HL-60 (cell line): Measurements from ENCODE around the gene CLSTN2.

Experiments
- DNase-seq, 2 experiments: peaks; one replicate each; pipeline ENCODE4 v3.0.0-alpha.2; 2010 to 2020; ENCODE audit warnings: low read depth in 1 of 2, low spot score in 1 of 2
- H3K27ac ChIP-seq: fragments of 250-450 bp; sonication (Bioruptor Pico); replicated peaks from 2 replicates; pipeline ENCODE4 v1.5.1; 2020; ENCODE audit warnings: mild to moderate bottlenecking, moderate library complexity
- H3K27me3 ChIP-seq: fragments of 250-450 bp; sonication (Bioruptor Pico); 2 replicates; pipeline ENCODE4 v1.5.1; 2021; ENCODE audit warnings: mild to moderate bottlenecking, moderate library complexity; ENCODE audit not compliant: insufficient read depth, poor library complexity, severe bottlenecking
- H3K4me3 ChIP-seq: replicated peaks from 2 replicates; pipeline ENCODE4 v1.5.1; 2011; ENCODE audit warnings: mild to moderate bottlenecking, control low read depth, low read length; ENCODE audit not compliant: insufficient read depth
- GABPA ChIP-seq: IDR thresholded peaks from 2 replicates; pipeline ENCODE4 v1.6.1; 2012; ENCODE audit warnings: low read depth
- POLR2AphosphoS5 ChIP-seq: IDR thresholded peaks from 2 replicates; pipeline ENCODE4 v1.6.1; 2012; ENCODE audit warnings: low read depth
- SPI1 ChIP-seq: IDR thresholded peaks from 2 replicates; pipeline ENCODE4 v1.6.1; 2012; ENCODE audit warnings: low read depth, mild to moderate bottlenecking, borderline replicate concordance
- TF ChIP-seq, protein P1 (sequence below): IDR thresholded peaks from 2 replicates; pipeline ENCODE4 v1.6.1; 2012; ENCODE audit warnings: low read depth; ENCODE audit not compliant: insufficient replicate concordance
- TF ChIP-seq, protein P2 (sequence below): IDR thresholded peaks from one replicate; pipeline ENCODE4 v1.5.1; 2011; ENCODE audit warnings: low read length, control low read depth, inconsistent platforms; ENCODE audit not compliant: insufficient read depth

The CLSTN2 gene

DNA sequence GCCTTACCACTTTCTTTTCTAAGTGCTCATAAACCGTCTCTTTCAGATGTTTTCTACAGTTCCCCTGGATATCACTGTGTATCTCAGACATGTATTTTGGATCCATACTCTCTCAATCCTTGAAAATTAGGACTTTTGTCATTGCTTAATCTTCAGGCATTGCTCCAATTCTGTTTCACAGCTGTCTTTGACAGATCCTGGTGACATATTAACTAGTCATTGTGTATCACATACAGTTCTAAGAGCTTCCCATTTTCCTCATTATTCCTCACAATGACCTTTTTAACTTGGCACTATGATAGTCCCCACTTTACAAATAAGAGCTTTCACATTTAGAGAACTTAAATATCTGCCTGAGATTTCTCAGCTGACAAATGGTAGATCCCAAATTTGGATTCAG lies 151.7 kb downstream of the CLSTN2 start:
- no peak overlapping the region for H3K27ac ChIP-seq
- no peak for DNase-seq
- H3K4me3 ChIP-seq: no peak overlapping the region
- TF ChIP-seq SPI1: no peak
- TF ChIP-seq, protein P1, sequence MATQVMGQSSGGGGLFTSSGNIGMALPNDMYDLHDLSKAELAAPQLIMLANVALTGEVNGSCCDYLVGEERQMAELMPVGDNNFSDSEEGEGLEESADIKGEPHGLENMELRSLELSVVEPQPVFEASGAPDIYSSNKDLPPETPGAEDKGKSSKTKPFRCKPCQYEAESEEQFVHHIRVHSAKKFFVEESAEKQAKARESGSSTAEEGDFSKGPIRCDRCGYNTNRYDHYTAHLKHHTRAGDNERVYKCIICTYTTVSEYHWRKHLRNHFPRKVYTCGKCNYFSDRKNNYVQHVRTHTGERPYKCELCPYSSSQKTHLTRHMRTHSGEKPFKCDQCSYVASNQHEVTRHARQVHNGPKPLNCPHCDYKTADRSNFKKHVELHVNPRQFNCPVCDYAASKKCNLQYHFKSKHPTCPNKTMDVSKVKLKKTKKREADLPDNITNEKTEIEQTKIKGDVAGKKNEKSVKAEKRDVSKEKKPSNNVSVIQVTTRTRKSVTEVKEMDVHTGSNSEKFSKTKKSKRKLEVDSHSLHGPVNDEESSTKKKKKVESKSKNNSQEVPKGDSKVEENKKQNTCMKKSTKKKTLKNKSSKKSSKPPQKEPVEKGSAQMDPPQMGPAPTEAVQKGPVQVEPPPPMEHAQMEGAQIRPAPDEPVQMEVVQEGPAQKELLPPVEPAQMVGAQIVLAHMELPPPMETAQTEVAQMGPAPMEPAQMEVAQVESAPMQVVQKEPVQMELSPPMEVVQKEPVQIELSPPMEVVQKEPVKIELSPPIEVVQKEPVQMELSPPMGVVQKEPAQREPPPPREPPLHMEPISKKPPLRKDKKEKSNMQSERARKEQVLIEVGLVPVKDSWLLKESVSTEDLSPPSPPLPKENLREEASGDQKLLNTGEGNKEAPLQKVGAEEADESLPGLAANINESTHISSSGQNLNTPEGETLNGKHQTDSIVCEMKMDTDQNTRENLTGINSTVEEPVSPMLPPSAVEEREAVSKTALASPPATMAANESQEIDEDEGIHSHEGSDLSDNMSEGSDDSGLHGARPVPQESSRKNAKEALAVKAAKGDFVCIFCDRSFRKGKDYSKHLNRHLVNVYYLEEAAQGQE: no peak
- TF ChIP-seq GABPA: no peak
- TF ChIP-seq, protein P2, sequence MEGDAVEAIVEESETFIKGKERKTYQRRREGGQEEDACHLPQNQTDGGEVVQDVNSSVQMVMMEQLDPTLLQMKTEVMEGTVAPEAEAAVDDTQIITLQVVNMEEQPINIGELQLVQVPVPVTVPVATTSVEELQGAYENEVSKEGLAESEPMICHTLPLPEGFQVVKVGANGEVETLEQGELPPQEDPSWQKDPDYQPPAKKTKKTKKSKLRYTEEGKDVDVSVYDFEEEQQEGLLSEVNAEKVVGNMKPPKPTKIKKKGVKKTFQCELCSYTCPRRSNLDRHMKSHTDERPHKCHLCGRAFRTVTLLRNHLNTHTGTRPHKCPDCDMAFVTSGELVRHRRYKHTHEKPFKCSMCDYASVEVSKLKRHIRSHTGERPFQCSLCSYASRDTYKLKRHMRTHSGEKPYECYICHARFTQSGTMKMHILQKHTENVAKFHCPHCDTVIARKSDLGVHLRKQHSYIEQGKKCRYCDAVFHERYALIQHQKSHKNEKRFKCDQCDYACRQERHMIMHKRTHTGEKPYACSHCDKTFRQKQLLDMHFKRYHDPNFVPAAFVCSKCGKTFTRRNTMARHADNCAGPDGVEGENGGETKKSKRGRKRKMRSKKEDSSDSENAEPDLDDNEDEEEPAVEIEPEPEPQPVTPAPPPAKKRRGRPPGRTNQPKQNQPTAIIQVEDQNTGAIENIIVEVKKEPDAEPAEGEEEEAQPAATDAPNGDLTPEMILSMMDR: no peak
- no peak for TF ChIP-seq POLR2AphosphoS5
- no peaks in the 10 kb centered on the region for H3K27me3 ChIP-seq

DNA sequence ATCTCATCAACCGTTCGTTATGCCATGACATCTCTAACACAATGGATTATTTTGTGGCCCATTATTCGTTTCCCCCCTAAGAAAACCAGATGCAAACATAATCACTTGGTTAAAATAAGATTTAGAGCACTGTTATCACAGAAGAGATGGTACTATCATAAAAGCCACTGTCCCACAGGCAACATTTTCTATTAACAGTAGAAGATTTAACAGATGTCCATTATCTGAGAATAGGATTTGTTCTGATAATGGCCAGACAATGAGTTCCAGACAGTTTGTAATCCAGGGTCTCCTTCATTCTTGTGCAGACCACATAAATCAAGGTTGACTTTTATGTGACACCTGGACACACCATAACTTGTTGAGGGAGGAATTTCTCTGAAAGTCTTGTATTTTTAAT lies 153.1 kb downstream of the CLSTN2 start:
- DNase-seq: no peak
- no peak for TF ChIP-seq GABPA
- no peak for TF ChIP-seq SPI1
- Histone ChIP-seq H3K27ac (no peak overlapping the region), H3K27me3 (no peaks in the 10 kb centered on the region), H3K4me3 (no peak overlapping the region)

DNA sequence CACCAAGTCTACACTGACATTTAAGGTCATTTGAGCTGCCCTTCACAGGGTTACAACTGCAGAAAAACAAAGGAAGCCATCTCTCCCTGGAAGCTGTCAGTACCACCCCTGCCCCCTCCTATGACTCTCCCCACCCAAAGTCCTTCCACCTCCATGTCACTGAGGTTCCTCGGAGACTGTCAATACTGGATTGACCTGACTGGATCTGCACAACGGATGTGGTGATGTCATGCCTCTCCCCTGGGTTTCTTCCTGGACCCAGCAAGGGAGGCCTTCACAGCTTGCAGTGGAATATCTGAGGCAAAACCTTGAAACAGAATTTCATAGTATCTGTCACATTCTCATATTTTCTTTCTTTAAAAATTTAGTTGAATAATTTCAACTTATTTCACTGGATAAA lies 153.5 kb downstream of the CLSTN2 start:
- TF ChIP-seq POLR2AphosphoS5 (no peak), SPI1 (no peak), GABPA (no peak)
- TF ChIP-seq, protein P1: no peak
- TF ChIP-seq, protein P2: no peak
- Histone ChIP-seq H3K4me3 (no peak overlapping the region), H3K27ac (no peak overlapping the region), H3K27me3 (no peaks in the 10 kb centered on the region)
- no peak for DNase-seq

DNA sequence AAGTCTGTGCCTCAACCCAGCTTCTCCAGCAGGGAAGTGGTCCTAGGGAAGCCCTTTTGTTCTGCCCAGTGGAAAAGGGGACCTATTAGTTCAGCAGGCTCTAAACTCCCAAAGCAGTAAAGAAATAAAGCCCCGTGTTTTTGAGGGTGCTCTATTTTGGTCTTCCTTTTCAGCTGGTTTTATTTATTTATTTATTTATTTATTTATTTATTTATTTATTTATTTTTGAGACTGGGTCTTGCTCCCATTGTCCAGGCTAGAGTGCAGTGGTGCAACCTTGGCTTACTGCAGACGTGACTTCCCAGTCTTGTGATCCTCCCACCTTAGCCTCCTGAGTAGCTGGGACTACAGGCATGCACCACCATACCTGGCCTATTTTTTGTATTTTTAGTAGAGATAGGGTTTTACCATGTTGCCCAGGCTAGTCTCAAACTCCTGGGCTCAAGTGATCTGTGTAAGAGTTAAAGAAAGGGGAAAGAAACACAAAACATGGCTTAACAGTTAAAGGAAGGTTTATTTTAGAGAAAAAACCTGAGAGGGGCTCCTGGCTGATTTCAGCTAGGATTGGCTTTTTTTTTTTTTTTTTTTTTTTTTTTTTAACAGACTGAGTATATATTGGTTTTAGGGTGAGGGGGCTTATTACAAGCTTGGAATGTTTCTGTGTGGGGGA lies 154.6 kb downstream of the CLSTN2 start:
- Histone ChIP-seq H3K4me3 (no peak overlapping the region), H3K27ac (no peak overlapping the region), H3K27me3 (no peaks in the 10 kb centered on the region)
- no peak for TF ChIP-seq GABPA
- DNase-seq: no peak

DNA sequence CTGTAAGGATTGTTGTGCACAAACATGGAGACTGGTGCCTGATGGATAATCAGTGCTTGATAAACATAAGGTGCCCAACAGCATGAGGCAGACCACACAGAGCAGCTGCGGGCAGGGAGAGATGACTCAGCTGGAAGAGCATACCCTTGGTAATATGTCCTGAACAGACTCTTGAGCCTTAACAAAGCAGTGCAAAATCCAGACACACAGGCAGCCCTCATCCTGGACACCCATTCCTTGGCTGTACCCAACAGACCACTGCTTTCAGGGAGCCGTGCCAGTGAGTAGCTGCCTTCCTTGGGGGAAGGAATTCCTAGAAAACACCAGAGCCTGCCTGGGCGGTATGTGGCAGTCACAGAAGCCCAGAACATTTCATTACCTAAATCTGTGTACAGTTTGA lies 156.2 kb downstream of the CLSTN2 start:
- Histone ChIP-seq H3K27ac (no peak overlapping the region), H3K4me3 (no peak overlapping the region), H3K27me3 (no peaks in the 10 kb centered on the region)
- no peak for TF ChIP-seq SPI1
- TF ChIP-seq GABPA: no peak
- TF ChIP-seq, protein P1: no peak
- no peak for TF ChIP-seq POLR2AphosphoS5
- TF ChIP-seq, protein P2: no peak
- no peak for DNase-seq
